HG02840 (cell line): Measurements from ENCODE around the gene TFPI.

Experiments used
- ATAC-seq: cut with Tn5 transposase; IDR thresholded peaks from one replicate; pipeline ENCODE4 v1.9.1; 2021; ENCODE audit warnings: mild to moderate bottlenecking, moderate library complexity, moderate number of reproducible peaks; ENCODE audit not compliant: unreplicated experiment, low FRiP score

Gene TFPI

DNA sequence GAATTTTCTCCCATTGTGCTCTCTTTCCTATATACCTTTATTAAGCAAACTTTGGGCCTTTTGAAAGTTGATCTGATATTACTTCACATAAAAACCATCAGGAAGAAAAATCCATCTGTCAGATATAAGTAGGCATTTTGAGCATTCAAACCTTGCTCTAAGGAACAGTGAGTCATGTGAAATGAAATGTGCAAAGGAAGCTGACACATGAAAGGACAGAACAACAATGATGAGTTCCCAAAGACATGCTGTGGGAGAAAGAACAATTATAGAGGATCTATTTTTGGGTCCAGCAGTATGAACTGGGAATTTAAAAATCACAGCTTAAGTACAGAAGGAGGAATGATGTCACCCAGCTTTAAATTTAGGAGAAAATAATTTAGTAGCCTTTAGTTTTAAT lies 124.2 kb downstream of the TFPI start:
- ATAC-seq: no peak

DNA sequence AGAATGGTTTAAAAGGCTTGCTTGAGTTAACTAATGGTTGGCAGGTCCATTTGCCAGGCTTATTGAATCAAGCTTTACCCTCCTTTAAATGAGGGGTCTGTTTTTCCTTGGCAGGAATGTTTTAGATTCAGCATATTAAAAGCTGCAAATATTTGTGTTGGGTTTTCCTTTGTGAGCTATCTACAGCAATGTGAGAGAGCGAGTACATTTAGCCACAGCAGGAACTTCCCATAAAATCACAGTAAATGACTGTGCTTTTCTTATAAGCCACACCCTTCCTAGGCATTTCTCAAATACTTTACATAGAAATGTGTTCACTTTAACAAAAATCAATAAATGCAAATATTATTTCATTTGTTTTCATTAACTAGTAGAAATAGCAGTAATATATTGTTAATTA lies 130.1 kb downstream of the TFPI start:
- no peak for ATAC-seq

DNA sequence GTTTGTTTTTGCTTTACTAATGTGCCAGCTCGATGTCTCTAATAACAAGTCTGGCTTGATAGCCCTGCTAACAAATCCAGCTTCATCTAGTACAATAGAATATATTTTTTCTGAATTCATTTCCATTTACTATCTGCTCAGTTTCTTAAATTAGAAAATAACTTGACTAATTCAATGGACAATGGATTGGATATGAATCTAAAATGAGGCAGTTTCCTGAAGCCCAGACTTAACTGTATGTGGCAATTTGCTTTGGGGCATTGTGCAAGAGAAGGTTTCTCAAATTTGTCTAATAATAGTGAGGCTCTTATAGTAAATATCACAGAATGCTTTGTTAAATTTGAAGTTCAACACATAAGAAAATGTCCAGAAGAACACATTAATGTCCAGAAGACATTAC lies 132.0 kb downstream of the TFPI start:
- ATAC-seq: no peak

DNA sequence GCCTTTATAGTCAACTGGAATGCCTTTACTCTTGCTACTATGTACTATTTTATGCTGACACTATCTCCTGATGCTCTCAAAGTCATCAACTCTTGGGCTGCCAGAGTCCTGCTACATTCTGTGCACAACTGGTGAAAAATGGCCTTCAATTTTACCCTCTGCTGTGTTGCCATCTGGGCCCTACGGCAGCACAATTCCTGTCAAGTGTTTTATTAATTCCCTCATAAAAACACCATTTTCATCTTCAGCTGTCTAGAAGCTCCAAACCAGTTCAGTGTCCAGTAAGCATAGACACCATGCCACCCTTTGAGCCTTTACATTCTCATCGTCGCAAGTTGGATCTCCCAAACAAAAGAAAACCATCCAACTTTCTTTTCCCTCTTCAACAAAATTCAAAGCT lies 132.7 kb downstream of the TFPI start:
- ATAC-seq: no peak

DNA sequence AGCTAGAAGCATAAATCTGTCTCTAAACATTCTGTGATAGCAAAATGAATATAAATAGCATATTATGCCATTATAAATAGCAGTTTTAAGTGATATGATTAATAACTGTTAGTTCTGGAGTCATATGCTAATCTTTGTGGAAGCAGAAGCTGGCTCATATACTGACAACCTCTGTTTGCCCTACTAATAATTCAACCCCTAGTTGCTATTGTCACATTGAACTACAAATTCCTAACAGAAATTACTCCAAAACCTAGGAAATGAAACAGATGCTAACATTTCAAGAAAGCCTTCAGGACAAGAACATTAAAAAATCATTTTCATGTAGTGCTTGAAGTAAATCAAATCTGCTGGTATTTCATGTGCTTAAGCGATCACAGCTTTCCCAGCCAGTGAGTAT lies 134.4 kb downstream of the TFPI start:
- ATAC-seq: no peak

DNA sequence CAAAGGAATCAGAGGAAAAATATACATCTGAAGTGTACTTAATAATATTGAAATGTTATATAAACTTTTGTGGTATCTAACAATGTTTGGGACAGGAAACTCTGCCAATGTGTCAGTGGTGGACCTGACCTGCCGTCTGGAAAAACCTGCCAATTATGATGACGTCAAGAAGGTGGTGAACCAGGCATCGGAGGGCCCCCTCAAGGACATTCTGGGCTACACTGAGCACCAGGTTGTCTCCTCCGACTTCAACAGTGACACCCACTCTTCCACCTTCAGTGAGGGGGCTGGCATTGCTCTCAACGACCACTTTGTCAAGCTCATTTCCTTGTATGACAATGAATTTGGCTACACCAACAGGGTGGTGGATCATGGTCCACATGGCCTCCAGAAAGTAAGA lies 138.8 kb downstream of the TFPI start:
- no peak for ATAC-seq
